ENCODE results near the gene SPEF1. TPM values are rescaled to one million over a fixed set of nuclear protein-coding genes. Genes with fewer than 3 reads are reported as not detected.

Gene SPEF1
- total and polyA plus RNA-seq, 2 of the 4 experiments (the other 2 are of a cell fraction), result 0.15 TPM; not detected in 1

GRCh38 chr20:3753501-3754275, 27.6 kb downstream of the SPEF1 start (continued):
- no peak for TF ChIP-seq FOS (IDR thresholded peaks at IDR 0.05; ENCODE audit: low read depth, low read length)

GRCh38 chr20:3753098-3753497, 28.1 kb downstream of the SPEF1 start:
- dilution Hi-C loops (cut with HindIII; ENCODE audit: low sequenced_read_pairs, unreplicated experiment), result no loop called here
- WGBS, 2 experiments (ENCODE audit: extremely low coverage in 2 of 2, insufficient read length in 1 of 2), result no CpG with 5 or more reads among the region's 4 CpGs
- in situ Hi-C loops (cut with MboI; ENCODE audit: low sequenced_read_pairs), result no loop called here
- TF ChIP-seq SMC3 (IDR thresholded peaks at IDR 0.05; ENCODE audit: low read depth, low read length), result peak; percentile 73
- no peak for TF ChIP-seq CEBPB (IDR thresholded peaks at IDR 0.05; ENCODE audit: low read depth, low read length)
- no peak for TF ChIP-seq MXI1 (IDR thresholded peaks at IDR 0.05; ENCODE audit: borderline replicate concordance, low read depth, low read length)
- no peak for TF ChIP-seq POLR2A (IDR thresholded peaks at IDR 0.05; ENCODE audit: low read depth, low read length)
- TF ChIP-seq CTCF (conservative IDR thresholded peaks at IDR 0.05; ENCODE audit: low read depth, low read length), result peak; percentile 80
- no peak for TF ChIP-seq BHLHE40 (IDR thresholded peaks at IDR 0.05; ENCODE audit: low read depth, low read length)
- TF ChIP-seq RCOR1 (IDR thresholded peaks at IDR 0.05; ENCODE audit: insufficient replicate concordance, low read length), result no peak
- no peak for TF ChIP-seq ELK1 (IDR thresholded peaks at IDR 0.05; ENCODE audit: borderline replicate concordance, low read depth, low read length)
- TF ChIP-seq MAFK (IDR thresholded peaks at IDR 0.05; ENCODE audit: low read depth, low read length), result no peak
- no peak for TF ChIP-seq RFX5 (IDR thresholded peaks at IDR 0.05; ENCODE audit: low read depth, low read length)
- TF ChIP-seq USF2 (IDR thresholded peaks at IDR 0.05; ENCODE audit: low read depth, low read length), result no peak
- TF ChIP-seq MAZ (IDR thresholded peaks at IDR 0.05; ENCODE audit: borderline replicate concordance, low read depth, low read length), result no peak

More at GRCh38 chr20:3753098-3753497, 28.1 kb downstream of the SPEF1 start:
- Histone ChIP-seq H2BK15ac (ENCODE audit: low read depth, low read length) (no peak overlapping the region), H3K9me1 (ENCODE audit: insufficient read depth, low read length) (peaks cover 1% of the 10 kb centered on the region), H3K27ac (ENCODE audit: insufficient read depth, low read length) (no peak overlapping the region), H3K23ac (ENCODE audit: low read depth, low read length) (no peak overlapping the region), H3K4me1 (ENCODE audit: control insufficient read depth, insufficient read depth, low read length) (no peaks in the 10 kb centered on the region), H3K4me3 (ENCODE audit: insufficient read depth, low read depth, low read length) (no peak overlapping the region), H2BK5ac (ENCODE audit: low read depth, low read length, poor library complexity, severe bottlenecking) (no peak overlapping the region), H4K91ac (ENCODE audit: insufficient read depth, low read depth, low read length) (no peak overlapping the region), H2AK5ac (ENCODE audit: low read depth, low read length) (no peak overlapping the region), H3K9me3 (ENCODE audit: control insufficient read depth, insufficient read depth, low read length) (no peaks in the 10 kb centered on the region), H2BK20ac (ENCODE audit: low read depth, low read length) (no peak overlapping the region), H3K4ac (ENCODE audit: low read depth, low read length) (no peak overlapping the region), H3K27me3 (ENCODE audit: control insufficient read depth, insufficient read depth, low read length) (peaks cover 2% of the 10 kb centered on the region; the same call in 1 of the 2 replicates), H3K56ac (ENCODE audit: extremely low read depth, insufficient read depth, low read length) (no peak overlapping the region), H2BK120ac (ENCODE audit: low read depth, low read length) (no peak overlapping the region), H3K4me2 (ENCODE audit: low read depth, low read length) (no peak overlapping the region), H4K5ac (ENCODE audit: low read depth, low read length) (no peak overlapping the region), H4K8ac (ENCODE audit: low read depth in 2 of 2, low read length in 2 of 2) (no peak overlapping the region), H2AFZ (replicated peaks; ENCODE audit: low read length, poor library complexity) (no peak overlapping the region), H4K20me1 (ENCODE audit: insufficient read depth, low read length) (0 out of 2 replicates have a peak, but pooled peaks cover 6% of the 10 kb centered on the region), H3K18ac (ENCODE audit: low read depth, low read length) (no peak overlapping the region), H3K9ac (ENCODE audit: low read depth, low read length) (no peak overlapping the region), H3K79me1 (ENCODE audit: low read depth in 1 of 2, low read length in 2 of 2) (no peaks in the 10 kb centered on the region), H3K36me3 (ENCODE audit: control insufficient read depth, insufficient read depth, low read length) (peaks cover 7% of the 10 kb centered on the region), H3K14ac (replicated peaks; ENCODE audit: low read depth, low read length) (no peak overlapping the region), H2AK9ac (replicated peaks; ENCODE audit: low read depth, low read length, poor library complexity) (no peak overlapping the region)
- BruUV-seq (replicated peaks), result no TSS peak
- intact Hi-C loops (cut with micrococcal nuclease), result loop anchor here (1.0 kb wide), 1 partner anchor 67 kb away; the partner anchor contains the start of gene AP5S1
- peak; percentile 96 for ATAC-seq (ENCODE audit: low read depth)
- POLR2A ChIA-PET (ENCODE audit: unreplicated experiment), result no interaction called here
- peak; percentile 73 for DNase-seq
- CTCF ChIA-PET, result interaction anchor here (0.9 to 1.4 kb wide), 3 partner anchors 13 to 90 kb away, joined by 3 read pairs; partner anchors contain the start of gene CENPB

All from IMR-90 (cell line).